HG03175 (cell line): ENCODE data around the gene TGFB3.

Experiments
- ATAC-seq: cut with Tn5 transposase; IDR thresholded peaks from one replicate; pipeline ENCODE4 v1.9.1; 2021; ENCODE audit warnings: mild to moderate bottlenecking, moderate library complexity; ENCODE audit not compliant: unreplicated experiment

TGFB3 gene

GRCh38 chr14:75909630-75910029 lies 72.2 kb downstream of the TGFB3 start:
- ATAC-seq, result no peak
